Body of pancreas (tissue), 4 donors: ENCODE measurements around the gene MESD. TPM values are rescaled to one million over a fixed set of nuclear protein-coding genes. Genes with fewer than 3 reads are reported as not detected.
"Not testable (repeated sequence)": the region's sequence is repeated elsewhere in the genome, so short reads cannot be mapped to it uniquely, and the experiment has no call there.

Experiments used
- ATAC-seq: fragments of 150-250 bp; one replicate; pipeline ENCODE4 v1.9.1; 2016
- DNase-seq, 4 donors: peaks; one replicate each; pipeline ENCODE4 v3.0.0-alpha.2; 2019
- H3K27ac ChIP-seq, 4 donors: fragments of 200-600 bp; sonication (generic); 1 replicate in 3 of 4; 2 replicates in 1 of 4; pipeline versions ENCODE4 v1.5.1 to v1.6.1; 2016 to 2019; ENCODE audit warnings: mild to moderate bottlenecking in 1 of 4, mixed read lengths in 1 of 4, moderate library complexity in 1 of 4
- H3K27me3 ChIP-seq, 2 donors: fragments of 200-600 bp; sonication (generic); one replicate each; pipeline ENCODE4 v1.6.0; 2016; ENCODE audit warnings: mild to moderate bottlenecking in 1 of 2
- H3K36me3 ChIP-seq, 2 donors: fragments of 200-600 bp; sonication (generic); replicated peaks in 1 of 2; 2 replicates each; pipeline ENCODE4 v1.5.1; 2016; ENCODE audit warnings: low read depth in 2 of 2; ENCODE audit not compliant: insufficient read depth in 1 of 2
- H3K4me1 ChIP-seq: fragments of 200-600 bp; sonication (generic); one replicate; pipeline ENCODE4 v1.6.0; 2016
- H3K4me3 ChIP-seq, 2 donors: fragments of 200-600 bp; sonication (generic); 1 replicate in 1 of 2; 2 replicates in 1 of 2; pipeline ENCODE4 v1.5.1; 2016 to 2019
- H3K9me3 ChIP-seq, 3 donors: fragments of 200-600 bp; sonication (generic); 1 replicate in 2 of 3; 2 replicates in 1 of 3; pipeline ENCODE4 v1.5.1; 2016
- CTCF ChIP-seq, 7 experiments: fragments of 450-650 bp in 4 of 7; fragments of 200-600 bp in 3 of 7; sonication (generic) in 3 of 7; IDR thresholded peaks; one replicate each; pipeline ENCODE4 v1.5.1; 2016 to 2019; ENCODE audit warnings: antibody characterized with exemption in 7 of 7
- POLR2A ChIP-seq, 3 donors: fragments of 450-650 bp; IDR thresholded peaks; one replicate each; pipeline ENCODE4 v1.6.1; 2016; ENCODE audit warnings: antibody characterized with exemption in 3 of 3, mild to moderate bottlenecking in 2 of 3
- WGBS, 2 donors: methylation state at CpG; one replicate each; pipeline ENCODE4 v1.1.5; 2017; 5-methylcytosine and 5-hydroxymethylcytosine counted together
- intact Hi-C: fragments of 100-400 bp; cut with DNase I; formaldehyde crosslinking; loops from one replicate; pipeline ENCODE4 v1.15.1; 2023
- total RNA-seq, 2 donors: library from RNA; depleted of rRNA; stranded (reverse); fragments of >200 nt; gene quantifications; one replicate each; pipeline ENCODE4 v1.1.0, GENCODE V29; 2016

Gene MESD
- total RNA-seq, 2 donors from 2014 or later = 22.3 to 34.6 TPM

- no peak for ATAC-seq
- Histone ChIP-seq H3K4me3 (no peak overlapping the region), H3K27ac (no peak overlapping the region), H3K27me3 (no peaks in the 10 kb centered on the region), H3K4me1 (no peaks in the 10 kb centered on the region), H3K36me3 (peaks cover 0 to 2% of the 10 kb centered on the region in 2 donors), H3K9me3 (no peaks in the 10 kb centered on the region)
- DNase-seq = no peak
- intact Hi-C loops = loop anchor here (5.0 kb wide), 1 partner anchor 512 kb away; no protein-coding TSS in a partner anchor
- no peak for TF ChIP-seq CTCF (IDR thresholded peaks at IDR 0.05)
- TF ChIP-seq POLR2A (IDR thresholded peaks at IDR 0.05) = no peak
- 74 to 82% methylated on average over 1 to 7 of the region's 7 CpGs for WGBS, 2 donors
Observed at GRCh38 chr15:80969316-80969715, 20.3 kb downstream of the MESD start.

DNA sequence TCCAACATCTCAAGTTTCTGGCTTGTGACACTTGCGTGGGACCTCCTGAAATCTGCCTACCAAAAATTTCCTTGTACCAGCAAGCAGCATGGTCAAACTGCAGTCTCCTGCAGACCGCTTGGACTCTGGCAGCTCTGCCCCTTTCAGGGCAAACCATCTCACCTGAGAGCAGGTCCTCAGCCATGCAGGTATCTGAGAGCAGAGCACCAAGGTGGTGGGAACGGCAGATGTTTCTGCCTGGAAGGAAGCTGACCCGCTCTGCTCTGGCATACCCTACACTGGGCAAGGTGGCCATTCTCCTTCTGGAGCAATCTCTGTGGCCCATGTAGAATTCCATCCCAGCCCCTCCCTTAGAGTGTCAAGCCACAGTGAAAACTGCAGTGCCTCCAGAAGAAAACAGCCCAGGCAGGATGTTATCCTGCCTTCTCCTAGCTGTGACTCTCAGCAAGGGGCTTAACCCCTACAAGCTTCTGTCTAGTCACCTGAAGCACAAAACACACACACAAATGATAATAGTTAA is 21.6 kb downstream of the MESD start:
- H3K27me3 ChIP-seq = no peaks in the 10 kb centered on the region
- DNase-seq = no peak
- H3K9me3 ChIP-seq = no peaks in the 10 kb centered on the region
- peaks cover 0 to 2% of the 10 kb centered on the region in 2 donors for H3K36me3 ChIP-seq
- no peak overlapping the region for H3K4me3 ChIP-seq
- 90 to 92% methylated on average over 2 to 4 of the region's 4 CpGs for WGBS, 2 donors
- H3K27ac ChIP-seq = no peak overlapping the region
- no peak for ATAC-seq
- no peaks in the 10 kb centered on the region for H3K4me1 ChIP-seq
- no peak for TF ChIP-seq CTCF (IDR thresholded peaks at IDR 0.05)
- no peak for TF ChIP-seq POLR2A (IDR thresholded peaks at IDR 0.05)
- intact Hi-C loops = loop anchor here (5.0 kb wide), 1 partner anchor 511 kb away; no protein-coding TSS in a partner anchor

- peaks cover 0 to 2% of the 10 kb centered on the region in 2 donors for H3K36me3 ChIP-seq
- no peaks in the 10 kb centered on the region for H3K4me1 ChIP-seq
- TF ChIP-seq POLR2A (IDR thresholded peaks at IDR 0.05) (no peak), CTCF (IDR thresholded peaks at IDR 0.05) (no peak)
- H3K27me3 ChIP-seq = no peaks in the 10 kb centered on the region
- no peak for ATAC-seq
- no peak overlapping the region for H3K27ac ChIP-seq
- DNase-seq = peak in 1 of 4 donors; percentile 5
- intact Hi-C loops = loop anchor here (5.0 kb wide), 1 partner anchor 510 kb away; no protein-coding TSS in a partner anchor
- 74 to 86% methylated on average over 2 to 3 of the region's 3 CpGs for WGBS, 2 donors
- no peaks in the 10 kb centered on the region for H3K9me3 ChIP-seq
- H3K4me3 ChIP-seq = no peak overlapping the region
Observed at GRCh38 chr15:80967451-80967850, 22.2 kb downstream of the MESD start.

- Histone ChIP-seq H3K4me3 (no peak overlapping the region), H3K9me3 (no peaks in the 10 kb centered on the region), H3K4me1 (no peaks in the 10 kb centered on the region), H3K27me3 (no peaks in the 10 kb centered on the region), H3K36me3 (peaks cover 0 to 2% of the 10 kb centered on the region in 2 donors), H3K27ac (no peak overlapping the region)
- intact Hi-C loops = loop anchor here (5.0 kb wide), 1 partner anchor 509 kb away; no protein-coding TSS in a partner anchor
- no peak for TF ChIP-seq POLR2A (IDR thresholded peaks at IDR 0.05)
- no peak for TF ChIP-seq CTCF (IDR thresholded peaks at IDR 0.05)
- DNase-seq = peak in 1 of 4 donors; percentile 6
- no peak for ATAC-seq
- WGBS, 2 donors = 92 to 93% methylated on average over 5 to 8 of the region's 8 CpGs
Observed at GRCh38 chr15:80966431-80967197, 23.0 kb downstream of the MESD start.

- ATAC-seq, DNase-seq, H3K4me3 ChIP-seq, H3K27me3 ChIP-seq, H3K36me3 ChIP-seq, H3K4me1 ChIP-seq, H3K9me3 ChIP-seq, H3K27ac ChIP-seq: not testable (repeated sequence)
- intact Hi-C loops = loop anchor here (5.0 kb wide), 1 partner anchor 508 kb away; no protein-coding TSS in a partner anchor
Observed at GRCh38 chr15:80965454-80965853, 24.2 kb downstream of the MESD start.
